Cerebellar nuclear complex (tissue), 1 donor: ENCODE measurements around the gene ZNF526.
"Not testable (repeated sequence)": the region's sequence is repeated elsewhere in the genome, so short reads cannot be mapped to it uniquely, and the experiment has no call there.

Experiments
- DNase-seq, 2 experiments: peaks; one replicate each; lab custom pipeline; 2025; lab: John Stamatoyannopoulos, UW

The ZNF526 gene

DNA sequence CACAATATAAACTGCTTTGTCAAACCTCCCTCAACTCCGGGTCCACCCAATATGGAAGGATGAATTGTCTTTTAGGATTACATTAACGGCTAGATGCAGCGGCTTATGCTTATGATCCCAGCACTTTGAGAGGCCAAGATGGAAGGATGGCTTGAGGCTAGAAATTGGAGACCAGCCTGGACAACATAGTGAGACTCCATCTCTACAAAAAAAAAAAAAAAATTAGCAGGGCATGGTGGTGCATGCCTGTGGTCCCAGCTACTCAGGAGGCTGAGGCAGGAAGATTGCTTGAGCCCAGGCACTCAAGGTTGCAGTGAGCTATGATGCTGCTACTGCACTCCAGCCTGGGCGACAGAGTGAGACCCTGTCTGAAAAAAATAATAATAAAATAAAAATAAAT lies 46.0 kb downstream of the ZNF526 start:
- DNase-seq = not testable (repeated sequence)

DNA sequence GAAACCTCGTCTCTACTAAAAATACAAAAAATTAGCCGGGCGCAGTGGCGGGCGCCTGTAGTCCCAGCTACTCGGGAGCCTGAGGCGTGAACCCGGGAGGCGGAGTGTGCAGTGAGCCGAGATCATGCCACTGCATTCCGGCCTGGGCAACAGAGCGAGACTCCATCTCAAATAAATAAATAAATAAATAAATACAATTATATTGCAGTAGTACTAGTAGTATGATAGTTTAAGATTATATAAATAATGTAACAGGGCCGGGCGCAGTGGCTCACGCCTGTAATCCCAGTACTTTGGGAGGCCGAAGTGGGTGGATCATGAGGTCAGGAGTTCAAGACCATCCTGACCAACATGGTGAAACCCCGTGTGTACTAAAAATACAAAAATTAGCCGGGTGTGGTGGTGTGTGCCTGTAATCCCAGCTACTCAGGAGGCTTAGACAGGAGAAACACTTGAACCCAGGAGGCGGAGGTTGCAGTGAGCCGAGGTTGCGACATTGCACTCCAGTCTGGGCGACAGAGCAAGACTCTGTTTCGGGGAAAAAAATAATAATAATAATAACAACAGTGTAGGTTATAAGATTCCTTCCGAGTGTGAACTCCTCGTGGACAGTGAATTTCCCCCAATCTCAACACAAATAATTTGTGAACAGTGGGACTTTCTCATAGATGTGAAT lies 47.0 kb downstream of the ZNF526 start:
- DNase-seq = not testable (repeated sequence)

DNA sequence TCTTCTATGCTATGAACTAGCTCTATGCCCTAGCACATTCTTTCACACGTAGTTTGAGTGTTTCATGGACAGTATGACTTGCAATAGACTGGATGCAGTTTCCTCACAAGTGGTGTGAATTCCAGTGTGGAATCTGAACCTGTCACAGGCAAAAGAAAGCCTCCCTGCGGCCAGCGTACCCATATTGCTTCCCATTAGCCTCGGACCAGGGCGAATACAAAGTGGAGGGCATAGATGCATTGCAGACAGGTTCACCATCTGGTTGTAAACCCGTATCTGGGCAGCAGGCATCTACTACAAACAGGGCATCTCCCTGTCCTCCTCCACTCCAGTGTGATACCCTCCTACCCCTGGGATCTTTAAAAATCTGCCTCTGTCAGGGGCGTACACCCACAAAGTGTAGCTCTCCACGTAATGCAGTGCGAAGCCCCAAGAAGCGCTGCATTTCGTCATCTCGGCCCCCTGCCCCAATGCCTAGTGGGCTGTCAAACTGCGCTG lies 47.6 kb downstream of the ZNF526 start:
- DNase-seq = no peak

DNA sequence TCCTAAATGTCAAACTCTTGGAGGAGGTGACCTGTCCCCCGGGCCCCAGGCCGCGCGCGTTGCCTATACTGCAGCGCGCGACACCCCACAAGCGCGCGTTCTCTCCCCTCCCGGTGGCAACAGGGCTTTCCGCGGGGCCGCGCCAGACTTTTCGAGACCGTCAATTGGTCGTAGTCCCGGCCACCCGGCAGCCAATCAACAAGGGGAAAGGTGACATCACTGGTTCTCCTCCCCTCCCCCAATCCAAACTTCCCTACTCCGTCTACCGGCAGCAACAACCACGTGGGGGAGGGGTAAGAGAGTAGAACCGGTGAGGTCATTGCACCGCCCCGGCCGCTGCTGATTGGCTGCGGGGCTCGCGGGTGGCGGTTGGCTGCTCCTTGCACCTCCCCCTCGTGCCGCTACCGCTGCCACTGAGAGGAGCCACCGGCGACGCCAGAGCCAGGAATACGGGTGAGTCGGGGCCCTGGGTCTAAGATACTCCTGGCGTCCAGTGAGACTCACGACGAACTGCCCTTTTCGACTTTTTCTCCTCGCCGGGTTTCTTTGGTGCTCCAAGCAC lies 48.1 kb downstream of the ZNF526 start:
- peak; percentile 99 for DNase-seq

DNA sequence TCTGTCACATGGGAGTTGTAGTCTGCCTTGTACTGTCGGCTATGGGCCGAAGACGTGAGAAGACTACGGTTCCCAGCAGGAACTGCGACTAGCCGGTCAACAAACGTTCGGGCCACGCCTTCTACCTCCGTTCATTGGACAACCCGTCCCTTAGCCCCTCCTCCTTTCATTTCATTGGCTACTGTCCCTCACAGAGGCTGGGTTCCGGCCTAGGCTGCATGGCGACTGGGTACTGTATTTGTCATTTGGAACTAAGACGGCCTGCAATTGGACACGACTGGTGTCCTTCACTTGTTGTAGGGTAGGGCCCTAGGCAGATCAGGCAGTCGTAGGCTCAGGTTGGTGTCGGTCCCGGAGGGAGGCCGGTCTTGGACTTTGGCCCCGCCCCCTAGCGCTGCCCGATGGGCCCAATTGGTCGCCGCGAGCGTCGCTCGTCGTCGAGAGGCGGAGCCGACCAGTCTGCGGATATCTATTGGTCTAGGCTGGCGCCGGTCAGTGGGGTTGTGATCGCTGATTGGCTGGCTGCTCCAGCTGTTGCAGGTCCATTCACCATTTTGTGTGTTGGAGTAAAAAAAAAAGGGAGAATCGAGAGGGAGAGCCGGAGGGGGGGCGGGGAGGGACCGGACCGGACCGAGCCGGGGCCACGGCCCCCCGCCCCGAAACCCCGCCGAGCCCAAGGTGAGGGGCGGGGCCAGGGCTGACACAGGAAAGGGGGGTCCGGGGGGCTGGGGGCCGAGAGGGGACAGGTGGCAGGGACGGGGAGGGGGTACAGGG lies 48.8 kb downstream of the ZNF526 start, which contains the start of gene CIC:
TSS of gene CIC (plus strand) at position 549 of the 774 bp plus-strand sequence. CDS start 2,532 bp downstream, outside the sequence.
- peak; percentile 100 for DNase-seq

DNA sequence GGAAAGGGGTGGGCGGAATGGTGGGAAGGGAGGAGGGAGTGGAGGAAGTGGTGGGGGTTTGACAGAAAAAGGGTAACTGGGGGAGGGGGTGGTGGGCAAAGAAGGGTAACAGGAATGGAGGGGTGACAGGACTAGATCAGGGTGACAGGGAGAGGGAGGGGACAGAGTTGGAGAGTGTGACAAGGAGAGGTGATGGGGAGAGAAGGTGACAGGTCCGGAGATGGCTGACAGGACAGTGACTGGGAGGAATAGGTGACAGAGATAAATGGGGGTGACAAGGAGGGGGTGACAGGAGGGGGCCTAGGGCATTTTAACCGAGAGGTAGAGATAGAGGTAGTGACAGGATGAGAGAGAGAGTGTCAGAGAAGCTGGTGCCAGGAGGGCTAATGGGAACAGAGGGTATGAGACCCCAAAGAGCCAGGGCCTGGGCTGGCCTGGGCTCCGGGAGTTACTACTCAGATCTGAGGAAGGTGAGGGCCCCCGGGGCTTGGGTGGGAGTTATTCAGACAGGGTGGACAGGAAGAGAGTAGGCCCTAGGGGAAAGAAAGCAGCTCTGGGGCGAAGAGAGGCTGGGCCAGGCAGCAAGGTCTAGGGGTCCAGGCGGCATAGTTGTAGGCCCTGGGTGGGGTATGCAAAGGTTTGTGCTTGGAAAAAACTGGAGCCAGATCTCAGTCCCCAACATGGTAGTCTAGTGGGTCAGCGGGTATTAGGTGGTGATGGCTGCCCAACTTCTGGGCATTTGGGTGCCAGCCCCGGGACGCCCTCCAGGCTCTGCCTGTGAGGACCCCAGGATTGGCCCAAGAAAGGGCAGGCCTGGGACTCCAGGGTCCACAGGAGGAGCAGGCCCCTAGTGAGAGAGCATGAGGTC lies 49.6 kb downstream of the ZNF526 start:
- no peak for DNase-seq

DNA sequence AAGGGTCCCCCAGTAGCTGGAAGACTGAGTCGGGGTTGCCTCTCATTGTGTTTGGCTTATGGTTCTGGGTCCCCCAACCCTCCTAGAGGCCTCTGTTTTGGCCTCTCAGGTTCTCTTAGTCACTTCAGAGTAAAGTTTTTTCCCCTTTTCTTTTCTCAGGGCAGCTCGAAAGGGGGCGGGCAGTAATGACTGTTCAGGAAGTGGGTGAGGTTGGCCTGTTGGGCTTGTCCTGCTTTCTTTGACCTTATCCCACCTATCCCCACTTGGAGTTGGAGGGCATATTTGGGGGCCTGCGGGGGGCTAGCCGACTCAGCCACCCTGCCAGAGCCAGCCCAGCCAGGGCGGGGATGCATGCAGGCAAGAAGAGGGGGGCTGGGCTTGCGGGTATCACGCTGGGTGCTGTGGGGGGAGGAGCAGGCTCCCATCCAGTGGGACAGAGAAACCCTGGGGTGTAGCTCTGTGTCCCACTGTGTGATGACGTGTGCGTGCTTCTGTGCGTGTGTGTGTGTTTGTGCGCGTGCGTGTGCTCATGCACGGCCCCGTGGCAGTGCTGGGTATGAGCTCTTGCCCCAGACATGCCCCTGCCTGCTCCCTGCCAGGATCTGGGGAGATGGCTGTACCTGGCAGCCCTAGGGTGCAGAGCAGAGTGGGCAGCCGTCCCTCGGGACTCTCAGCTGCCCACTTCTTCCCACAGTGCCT lies 50.4 kb downstream of the ZNF526 start:
- no peak for DNase-seq

DNA sequence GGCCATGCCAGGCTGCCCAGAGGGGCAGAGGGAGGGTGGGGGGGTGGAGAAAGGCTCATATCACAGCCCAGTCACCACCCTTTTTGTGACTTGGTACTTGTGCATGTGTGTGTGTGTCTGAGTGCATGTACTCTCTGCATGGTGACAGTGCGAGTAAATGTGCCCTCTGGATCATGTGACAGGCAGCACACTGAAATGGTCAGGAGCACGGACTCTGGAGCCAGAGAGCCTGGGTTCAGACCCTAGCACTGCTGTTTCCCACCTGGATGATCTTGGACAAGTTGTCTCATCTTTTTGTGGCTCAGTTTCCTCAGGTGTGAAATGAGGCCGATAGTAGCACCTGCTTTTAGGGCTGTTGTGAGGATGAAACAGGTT lies 50.9 kb downstream of the ZNF526 start:
- no peak for DNase-seq

DNA sequence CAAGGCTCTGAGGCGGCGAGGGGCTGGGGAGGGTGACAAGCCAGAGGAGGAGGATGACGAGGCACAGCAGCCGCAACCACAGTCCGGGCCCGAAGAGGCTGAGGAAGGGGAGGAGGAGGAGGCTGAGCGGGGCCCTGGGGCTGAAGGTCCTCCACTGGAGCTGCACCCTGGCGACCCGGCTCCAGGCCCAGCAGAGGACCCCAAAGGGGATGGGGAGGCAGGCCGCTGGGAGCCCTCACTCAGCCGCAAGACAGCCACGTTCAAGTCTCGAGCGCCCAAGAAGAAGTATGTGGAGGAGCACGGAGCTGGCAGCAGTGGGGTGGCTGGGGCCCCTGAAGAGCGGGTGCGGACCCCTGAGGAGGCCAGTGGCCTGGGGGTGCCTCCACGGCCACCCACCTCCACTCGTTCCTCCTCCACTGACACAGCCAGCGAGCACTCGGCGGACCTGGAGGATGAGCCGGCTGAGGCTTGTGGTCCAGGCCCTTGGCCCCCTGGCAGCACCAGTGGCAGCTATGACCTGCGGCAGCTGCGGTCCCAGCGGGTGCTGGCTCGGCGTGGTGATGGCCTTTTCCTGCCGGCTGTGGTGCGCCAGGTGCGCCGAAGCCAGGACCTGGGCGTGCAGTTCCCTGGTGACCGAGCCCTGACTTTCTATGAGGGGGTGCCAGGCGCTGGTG lies 51.9 kb downstream of the ZNF526 start:
- no peak for DNase-seq

DNA sequence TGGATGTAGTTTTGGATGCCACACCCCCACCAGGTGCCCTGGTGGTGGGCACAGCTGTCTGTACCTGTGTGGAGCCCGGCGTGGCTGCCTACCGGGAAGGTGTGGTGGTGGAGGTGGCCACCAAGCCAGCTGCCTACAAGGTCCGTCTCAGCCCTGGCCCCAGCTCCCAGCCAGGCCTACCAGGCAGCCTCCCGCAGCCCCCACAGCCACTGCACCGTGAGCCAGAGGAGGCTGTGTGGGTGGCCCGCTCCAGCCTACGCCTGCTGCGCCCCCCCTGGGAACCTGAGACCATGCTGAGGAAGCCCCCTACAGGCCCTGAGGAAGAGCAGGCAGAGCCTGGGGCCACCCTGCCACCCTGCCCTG lies 52.4 kb downstream of the ZNF526 start:
- no peak for DNase-seq

DNA sequence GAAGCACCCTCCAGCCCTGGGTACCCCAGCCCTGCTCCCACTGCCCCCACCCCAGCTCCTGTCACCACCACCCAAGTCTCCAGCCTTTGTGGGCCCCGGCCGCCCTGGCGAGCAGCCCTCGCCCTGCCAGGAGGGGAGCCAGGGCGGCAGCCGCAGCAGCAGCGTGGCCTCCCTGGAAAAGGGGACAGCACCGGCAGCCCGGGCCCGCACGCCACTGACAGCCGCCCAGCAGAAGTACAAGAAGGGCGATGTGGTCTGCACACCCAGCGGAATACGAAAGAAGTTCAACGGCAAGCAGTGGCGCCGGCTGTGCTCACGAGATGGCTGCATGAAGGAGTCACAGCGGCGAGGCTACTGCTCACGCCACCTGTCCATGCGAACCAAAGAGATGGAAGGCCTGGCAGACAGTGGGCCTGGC lies 52.9 kb downstream of the ZNF526 start:
- DNase-seq = no peak

DNA sequence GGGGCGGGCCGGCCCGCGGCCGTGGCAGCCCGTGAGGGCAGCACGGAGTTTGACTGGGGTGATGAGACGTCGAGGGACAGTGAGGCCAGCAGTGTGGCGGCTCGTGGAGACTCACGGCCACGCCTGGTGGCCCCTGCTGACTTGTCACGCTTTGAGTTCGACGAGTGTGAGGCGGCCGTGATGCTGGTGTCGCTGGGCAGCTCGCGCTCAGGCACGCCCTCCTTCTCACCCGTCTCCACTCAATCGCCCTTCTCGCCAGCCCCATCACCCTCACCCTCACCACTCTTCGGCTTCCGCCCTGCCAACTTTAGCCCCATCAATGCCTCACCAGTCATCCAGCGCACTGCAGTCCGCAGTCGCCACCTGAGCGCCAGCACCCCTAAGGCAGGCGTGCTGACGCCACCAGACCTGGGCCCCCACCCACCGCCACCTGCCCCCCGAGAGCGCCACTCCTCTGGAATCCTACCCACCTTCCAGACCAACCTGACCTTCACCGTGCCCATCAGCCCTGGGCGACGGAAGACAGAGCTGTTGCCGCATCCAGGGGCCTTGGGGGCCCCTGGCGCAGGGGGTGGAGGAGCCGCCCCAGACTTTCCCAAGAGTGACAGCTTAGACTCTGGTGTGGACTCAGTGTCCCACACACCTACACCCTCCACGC lies 53.4 kb downstream of the ZNF526 start:
- DNase-seq = no peak

DNA sequence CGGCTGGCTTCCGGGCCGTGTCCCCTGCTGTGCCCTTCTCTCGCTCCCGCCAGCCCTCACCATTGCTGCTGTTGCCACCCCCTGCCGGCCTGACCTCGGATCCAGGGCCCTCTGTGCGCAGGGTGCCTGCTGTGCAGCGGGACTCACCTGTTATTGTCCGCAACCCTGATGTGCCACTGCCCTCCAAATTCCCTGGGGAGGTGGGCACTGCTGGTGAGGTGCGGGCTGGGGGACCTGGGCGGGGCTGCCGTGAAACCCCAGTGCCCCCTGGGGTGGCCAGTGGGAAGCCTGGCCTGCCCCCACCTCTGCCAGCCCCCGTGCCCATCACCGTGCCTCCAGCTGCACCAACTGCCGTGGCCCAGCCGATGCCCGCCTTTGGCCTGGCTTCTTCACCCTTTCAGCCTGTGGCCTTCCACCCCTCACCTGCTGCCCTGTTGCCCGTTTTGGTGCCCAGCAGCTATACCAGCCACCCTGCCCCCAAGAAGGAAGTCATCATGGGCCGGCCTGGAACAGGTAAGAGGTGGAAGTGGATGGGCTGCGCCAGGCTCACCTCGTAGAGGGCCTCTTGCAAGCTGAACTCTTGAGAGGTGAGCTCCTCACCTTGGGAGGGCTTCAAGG lies 54.1 kb downstream of the ZNF526 start:
- no peak for DNase-seq

DNA sequence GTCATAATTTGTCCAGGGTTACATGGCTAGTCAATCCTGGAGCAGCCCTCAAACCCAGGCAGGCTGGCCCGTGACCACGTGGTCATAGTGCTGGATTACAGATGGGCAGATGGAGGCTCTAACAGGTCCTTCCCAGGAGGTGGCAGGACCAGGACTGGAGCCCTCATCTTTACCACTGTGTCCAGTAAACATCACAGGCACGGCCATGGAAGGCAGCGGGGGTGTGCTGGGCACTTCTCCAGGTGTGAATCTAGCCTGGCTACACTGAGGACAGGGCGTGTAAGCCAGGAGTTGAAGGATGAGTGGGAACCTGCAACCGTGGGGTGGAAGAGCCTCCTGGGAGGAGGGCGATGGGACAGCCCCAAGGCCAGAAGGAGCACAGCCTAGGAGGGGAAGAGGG lies 55.0 kb downstream of the ZNF526 start:
- peak in 1 of 2 experiments; percentile 41 for DNase-seq

DNA sequence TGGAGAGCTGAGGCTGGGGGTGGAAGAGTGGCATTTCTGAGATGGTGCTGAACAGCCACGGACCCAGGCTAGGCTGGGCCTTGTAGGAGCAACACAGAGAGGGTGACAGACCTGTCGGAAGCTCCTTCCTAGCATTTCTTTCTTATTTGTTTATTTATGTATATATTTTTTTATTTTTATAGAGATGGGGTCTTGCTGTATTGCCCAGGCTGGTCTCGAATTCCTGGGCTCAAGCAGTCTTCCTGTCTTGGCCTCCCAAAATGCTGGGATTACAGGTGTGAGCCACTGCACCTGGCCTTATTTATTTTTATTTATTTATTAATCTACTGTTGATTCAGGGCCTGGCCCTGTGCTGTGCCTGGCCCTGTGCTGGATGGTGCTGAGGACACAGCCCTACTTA lies 55.4 kb downstream of the ZNF526 start:
- no peak for DNase-seq

DNA sequence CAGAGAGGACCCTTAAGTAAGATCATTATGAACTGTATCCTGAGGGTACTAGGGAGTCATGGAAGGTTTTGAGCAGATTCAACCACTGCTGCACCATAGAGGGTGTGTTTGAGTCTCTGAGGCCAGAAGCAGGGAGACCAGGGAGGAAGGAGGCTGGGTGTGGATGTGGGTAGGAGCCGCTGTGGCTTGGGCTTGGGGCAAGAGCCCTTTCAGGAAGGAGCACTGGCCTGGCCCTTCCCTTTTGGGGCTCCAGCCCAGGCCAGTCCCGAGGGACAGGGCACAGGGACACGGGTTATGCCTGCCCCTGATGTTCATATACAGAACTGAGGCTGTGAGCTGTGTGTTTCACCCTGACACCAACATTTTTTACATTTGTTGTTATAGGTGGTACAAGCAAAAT lies 56.2 kb downstream of the ZNF526 start:
- DNase-seq = no peak

DNA sequence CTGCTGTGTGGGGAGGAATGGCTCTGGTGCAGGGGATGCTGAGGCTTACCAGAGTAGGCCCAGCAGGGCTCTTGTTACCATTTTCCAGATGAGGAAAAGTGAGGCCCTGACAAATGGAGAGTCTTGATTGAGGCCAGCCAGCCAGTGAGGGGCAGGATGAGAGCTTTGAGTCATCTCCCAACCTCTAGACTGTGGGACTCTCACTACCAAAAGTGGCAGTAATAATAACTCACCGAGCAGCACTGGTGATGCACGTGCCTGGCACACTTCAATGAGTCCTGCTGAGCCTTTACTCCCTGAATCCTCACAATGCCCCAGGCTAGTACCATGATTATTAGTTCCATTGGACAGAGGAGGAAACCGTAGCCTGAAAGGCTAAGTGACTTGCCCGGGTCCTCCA lies 56.7 kb downstream of the ZNF526 start:
- DNase-seq = no peak
